Measurements from ENCODE around the gene TAGAP.

TAGAP gene, protein sequence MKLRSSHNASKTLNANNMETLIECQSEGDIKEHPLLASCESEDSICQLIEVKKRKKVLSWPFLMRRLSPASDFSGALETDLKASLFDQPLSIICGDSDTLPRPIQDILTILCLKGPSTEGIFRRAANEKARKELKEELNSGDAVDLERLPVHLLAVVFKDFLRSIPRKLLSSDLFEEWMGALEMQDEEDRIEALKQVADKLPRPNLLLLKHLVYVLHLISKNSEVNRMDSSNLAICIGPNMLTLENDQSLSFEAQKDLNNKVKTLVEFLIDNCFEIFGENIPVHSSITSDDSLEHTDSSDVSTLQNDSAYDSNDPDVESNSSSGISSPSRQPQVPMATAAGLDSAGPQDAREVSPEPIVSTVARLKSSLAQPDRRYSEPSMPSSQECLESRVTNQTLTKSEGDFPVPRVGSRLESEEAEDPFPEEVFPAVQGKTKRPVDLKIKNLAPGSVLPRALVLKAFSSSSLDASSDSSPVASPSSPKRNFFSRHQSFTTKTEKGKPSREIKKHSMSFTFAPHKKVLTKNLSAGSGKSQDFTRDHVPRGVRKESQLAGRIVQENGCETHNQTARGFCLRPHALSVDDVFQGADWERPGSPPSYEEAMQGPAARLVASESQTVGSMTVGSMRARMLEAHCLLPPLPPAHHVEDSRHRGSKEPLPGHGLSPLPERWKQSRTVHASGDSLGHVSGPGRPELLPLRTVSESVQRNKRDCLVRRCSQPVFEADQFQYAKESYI

DNA sequence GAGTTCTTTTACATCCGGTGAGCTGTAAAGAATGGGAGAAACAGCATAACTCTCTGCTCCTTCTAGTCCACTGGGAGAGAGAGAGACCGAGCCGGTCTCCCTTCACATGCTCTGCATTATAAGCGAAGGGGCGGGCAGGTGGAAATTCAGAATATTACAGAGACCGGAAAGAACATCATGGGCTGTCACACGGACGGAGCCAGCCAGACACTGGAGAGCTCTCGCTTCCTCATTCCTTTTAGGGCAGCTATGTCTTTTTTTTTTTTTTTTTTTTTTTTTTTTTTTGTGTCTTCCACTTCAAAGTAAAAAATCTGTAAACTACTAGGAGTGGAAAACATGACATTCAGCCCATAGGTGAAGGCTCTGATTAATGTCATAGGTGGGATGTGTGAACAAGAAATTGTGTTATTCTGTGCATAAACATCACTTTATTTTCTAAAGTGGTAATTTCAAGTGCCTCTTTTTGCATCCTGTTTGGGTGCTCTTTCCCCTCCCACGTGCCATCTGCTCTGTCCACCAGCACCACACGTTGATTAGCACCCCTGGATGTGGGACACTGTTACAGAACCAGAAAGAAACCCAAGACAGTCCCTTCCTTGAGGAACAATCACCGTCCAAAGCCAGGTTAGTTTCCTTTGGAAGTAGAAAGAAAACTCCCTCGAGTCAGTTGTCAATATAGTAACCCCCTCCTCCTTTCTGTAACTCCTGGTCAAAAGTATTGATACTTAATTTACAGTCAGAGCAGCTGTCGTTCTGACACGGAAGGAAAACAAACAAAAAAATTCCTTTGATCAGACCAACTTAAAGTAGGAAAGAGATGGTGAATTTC is at the start of gene TAGAP:
TAGAP (minus strand) TSS at position 93 of the 829 bp plus-strand sequence. CDS start 845 bp downstream, outside the sequence.
- TF ChIP-seq ZFP30 (CRISPR knock-in tag; IDR thresholded peaks at IDR 0.05) (no peak), TCF4 (CRISPR knock-in tag; IDR thresholded peaks at IDR 0.05; ENCODE audit: borderline replicate concordance) (no peak), ZNF70 (CRISPR knock-in tag; IDR thresholded peaks at IDR 0.05) (no peak), BACH2 (CRISPR knock-in tag; IDR thresholded peaks at IDR 0.05; ENCODE audit: borderline replicate concordance) (no peak), OSR1 (CRISPR knock-in tag; IDR thresholded peaks at IDR 0.05) (no peak), ESRRG (CRISPR knock-in tag; IDR thresholded peaks at IDR 0.05) (no peak), ZC3H10 (CRISPR knock-in tag; IDR thresholded peaks at IDR 0.05) (no peak)
- TF ChIP-seq, protein P1, sequence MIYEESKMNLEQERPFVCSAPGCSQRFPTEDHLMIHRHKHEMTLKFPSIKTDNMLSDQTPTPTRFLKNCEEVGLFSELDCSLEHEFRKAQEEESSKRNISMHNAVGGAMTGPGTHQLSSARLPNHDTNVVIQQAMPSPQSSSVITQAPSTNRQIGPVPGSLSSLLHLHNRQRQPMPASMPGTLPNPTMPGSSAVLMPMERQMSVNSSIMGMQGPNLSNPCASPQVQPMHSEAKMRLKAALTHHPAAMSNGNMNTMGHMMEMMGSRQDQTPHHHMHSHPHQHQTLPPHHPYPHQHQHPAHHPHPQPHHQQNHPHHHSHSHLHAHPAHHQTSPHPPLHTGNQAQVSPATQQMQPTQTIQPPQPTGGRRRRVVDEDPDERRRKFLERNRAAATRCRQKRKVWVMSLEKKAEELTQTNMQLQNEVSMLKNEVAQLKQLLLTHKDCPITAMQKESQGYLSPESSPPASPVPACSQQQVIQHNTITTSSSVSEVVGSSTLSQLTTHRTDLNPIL (CRISPR knock-in tag; IDR thresholded peaks at IDR 0.05; ENCODE audit: low read depth), result no peak
- TF ChIP-seq, protein P2, sequence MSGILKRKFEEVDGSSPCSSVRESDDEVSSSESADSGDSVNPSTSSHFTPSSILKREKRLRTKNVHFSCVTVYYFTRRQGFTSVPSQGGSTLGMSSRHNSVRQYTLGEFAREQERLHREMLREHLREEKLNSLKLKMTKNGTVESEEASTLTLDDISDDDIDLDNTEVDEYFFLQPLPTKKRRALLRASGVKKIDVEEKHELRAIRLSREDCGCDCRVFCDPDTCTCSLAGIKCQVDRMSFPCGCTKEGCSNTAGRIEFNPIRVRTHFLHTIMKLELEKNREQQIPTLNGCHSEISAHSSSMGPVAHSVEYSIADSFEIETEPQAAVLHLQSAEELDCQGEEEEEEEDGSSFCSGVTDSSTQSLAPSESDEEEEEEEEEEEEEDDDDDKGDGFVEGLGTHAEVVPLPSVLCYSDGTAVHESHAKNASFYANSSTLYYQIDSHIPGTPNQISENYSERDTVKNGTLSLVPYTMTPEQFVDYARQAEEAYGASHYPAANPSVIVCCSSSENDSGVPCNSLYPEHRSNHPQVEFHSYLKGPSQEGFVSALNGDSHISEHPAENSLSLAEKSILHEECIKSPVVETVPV (CRISPR knock-in tag; IDR thresholded peaks at IDR 0.05), result no peak
- peak; percentile 42; the same call in 2 of the 3 replicates for ATAC-seq

DNA sequence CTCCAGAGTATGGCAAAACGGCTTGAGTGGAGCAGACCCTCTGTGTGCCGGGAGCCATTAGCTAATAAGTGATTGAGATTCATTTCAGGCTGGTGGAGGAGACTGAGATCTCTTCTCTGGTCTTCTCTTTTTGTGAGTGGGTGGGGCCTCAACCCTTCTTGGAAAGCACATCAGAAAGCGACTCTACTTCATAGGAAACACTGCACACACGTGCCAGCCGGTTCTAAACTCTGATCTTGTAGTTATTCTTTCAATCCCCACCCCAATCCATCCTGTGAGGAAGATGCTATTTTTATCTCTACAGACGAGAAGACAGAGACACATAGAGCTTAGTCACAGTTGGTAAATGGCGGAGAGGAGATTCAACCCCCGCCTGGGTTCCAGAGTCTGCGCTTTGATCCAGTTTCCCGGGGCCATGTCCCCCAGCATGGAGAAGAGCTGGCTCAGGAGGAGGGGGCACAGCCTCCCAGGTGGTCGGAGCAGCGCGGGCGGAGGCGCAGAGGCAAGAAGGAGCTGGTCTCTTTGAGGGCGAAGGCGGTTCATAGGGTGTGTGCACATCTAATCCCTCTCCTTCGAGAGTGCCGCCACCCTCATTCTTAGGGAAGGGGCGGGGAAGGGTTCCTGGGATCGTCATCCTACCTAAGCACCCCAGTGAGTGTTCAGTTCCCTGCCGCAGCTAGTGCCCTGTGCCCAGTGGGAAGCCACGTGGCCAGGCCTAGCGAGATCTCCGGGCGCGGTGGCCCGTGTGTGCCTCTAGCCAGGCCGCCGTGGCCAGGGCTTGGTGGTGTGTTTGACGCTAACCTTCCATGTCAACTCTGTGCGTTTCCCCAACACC is 49.0 kb upstream of the TAGAP start:
- no peak; the same call in 2 of the 3 replicates for ATAC-seq
- TF ChIP-seq OSR1 (CRISPR knock-in tag; IDR thresholded peaks at IDR 0.05), result no peak
- no peak for TF ChIP-seq ESRRG (CRISPR knock-in tag; IDR thresholded peaks at IDR 0.05)
- no peak for TF ChIP-seq PPARA (CRISPR knock-in tag; IDR thresholded peaks at IDR 0.05; ENCODE audit: borderline replicate concordance)
- TF ChIP-seq ZFP30 (CRISPR knock-in tag; IDR thresholded peaks at IDR 0.05), result no peak
- TF ChIP-seq TCF4 (CRISPR knock-in tag; IDR thresholded peaks at IDR 0.05; ENCODE audit: borderline replicate concordance), result no peak
- TF ChIP-seq ZC3H10 (CRISPR knock-in tag; IDR thresholded peaks at IDR 0.05), result no peak
- TF ChIP-seq, protein P3, sequence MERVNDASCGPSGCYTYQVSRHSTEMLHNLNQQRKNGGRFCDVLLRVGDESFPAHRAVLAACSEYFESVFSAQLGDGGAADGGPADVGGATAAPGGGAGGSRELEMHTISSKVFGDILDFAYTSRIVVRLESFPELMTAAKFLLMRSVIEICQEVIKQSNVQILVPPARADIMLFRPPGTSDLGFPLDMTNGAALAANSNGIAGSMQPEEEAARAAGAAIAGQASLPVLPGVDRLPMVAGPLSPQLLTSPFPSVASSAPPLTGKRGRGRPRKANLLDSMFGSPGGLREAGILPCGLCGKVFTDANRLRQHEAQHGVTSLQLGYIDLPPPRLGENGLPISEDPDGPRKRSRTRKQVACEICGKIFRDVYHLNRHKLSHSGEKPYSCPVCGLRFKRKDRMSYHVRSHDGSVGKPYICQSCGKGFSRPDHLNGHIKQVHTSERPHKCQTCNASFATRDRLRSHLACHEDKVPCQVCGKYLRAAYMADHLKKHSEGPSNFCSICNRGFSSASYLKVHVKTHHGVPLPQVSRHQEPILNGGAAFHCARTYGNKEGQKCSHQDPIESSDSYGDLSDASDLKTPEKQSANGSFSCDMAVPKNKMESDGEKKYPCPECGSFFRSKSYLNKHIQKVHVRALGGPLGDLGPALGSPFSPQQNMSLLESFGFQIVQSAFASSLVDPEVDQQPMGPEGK (CRISPR knock-in tag; IDR thresholded peaks at IDR 0.05; ENCODE audit: borderline replicate concordance), result no peak

DNA sequence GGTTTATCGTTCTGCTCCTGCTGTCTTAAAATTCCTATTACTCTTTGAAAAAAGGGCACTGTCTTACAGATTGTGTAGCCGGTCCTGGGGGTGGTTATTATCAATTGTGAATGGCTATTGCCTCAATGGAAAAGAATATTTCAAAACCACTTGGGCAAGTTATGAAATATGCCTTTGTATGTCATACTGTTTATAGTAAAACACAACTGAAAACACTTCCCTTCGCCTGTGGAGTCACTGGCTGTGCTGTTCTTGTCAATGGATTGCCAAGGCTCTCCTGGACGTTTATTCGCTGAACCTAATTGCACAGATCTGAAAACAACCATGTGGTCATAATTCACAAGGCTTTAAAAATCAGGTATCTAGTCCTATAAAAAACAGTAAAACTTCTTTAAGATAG is 47.8 kb upstream of the TAGAP start:
- no peak for ATAC-seq
- no peak for TF ChIP-seq GLIS3 (CRISPR knock-in tag; IDR thresholded peaks at IDR 0.05)
- no peak for TF ChIP-seq BACH2 (CRISPR knock-in tag; IDR thresholded peaks at IDR 0.05; ENCODE audit: borderline replicate concordance)
- TF ChIP-seq, protein P2 (CRISPR knock-in tag; IDR thresholded peaks at IDR 0.05), result no peak
- TF ChIP-seq ARNTL (CRISPR knock-in tag; IDR thresholded peaks at IDR 0.05; ENCODE audit: borderline replicate concordance, low read depth), result no peak
- TF ChIP-seq RARB (CRISPR knock-in tag; IDR thresholded peaks at IDR 0.05), result no peak
- no peak for TF ChIP-seq ESRRG (CRISPR knock-in tag; IDR thresholded peaks at IDR 0.05)
- TF ChIP-seq TCF4 (CRISPR knock-in tag; IDR thresholded peaks at IDR 0.05; ENCODE audit: borderline replicate concordance), result no peak
- TF ChIP-seq, protein P3 (CRISPR knock-in tag; IDR thresholded peaks at IDR 0.05; ENCODE audit: borderline replicate concordance), result no peak
- TF ChIP-seq ZNF70 (CRISPR knock-in tag; IDR thresholded peaks at IDR 0.05), result no peak
- TF ChIP-seq, protein P4, sequence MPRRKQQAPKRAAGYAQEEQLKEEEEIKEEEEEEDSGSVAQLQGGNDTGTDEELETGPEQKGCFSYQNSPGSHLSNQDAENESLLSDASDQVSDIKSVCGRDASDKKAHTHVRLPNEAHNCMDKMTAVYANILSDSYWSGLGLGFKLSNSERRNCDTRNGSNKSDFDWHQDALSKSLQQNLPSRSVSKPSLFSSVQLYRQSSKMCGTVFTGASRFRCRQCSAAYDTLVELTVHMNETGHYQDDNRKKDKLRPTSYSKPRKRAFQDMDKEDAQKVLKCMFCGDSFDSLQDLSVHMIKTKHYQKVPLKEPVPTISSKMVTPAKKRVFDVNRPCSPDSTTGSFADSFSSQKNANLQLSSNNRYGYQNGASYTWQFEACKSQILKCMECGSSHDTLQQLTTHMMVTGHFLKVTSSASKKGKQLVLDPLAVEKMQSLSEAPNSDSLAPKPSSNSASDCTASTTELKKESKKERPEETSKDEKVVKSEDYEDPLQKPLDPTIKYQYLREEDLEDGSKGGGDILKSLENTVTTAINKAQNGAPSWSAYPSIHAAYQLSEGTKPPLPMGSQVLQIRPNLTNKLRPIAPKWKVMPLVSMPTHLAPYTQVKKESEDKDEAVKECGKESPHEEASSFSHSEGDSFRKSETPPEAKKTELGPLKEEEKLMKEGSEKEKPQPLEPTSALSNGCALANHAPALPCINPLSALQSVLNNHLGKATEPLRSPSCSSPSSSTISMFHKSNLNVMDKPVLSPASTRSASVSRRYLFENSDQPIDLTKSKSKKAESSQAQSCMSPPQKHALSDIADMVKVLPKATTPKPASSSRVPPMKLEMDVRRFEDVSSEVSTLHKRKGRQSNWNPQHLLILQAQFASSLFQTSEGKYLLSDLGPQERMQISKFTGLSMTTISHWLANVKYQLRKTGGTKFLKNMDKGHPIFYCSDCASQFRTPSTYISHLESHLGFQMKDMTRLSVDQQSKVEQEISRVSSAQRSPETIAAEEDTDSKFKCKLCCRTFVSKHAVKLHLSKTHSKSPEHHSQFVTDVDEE (CRISPR knock-in tag; IDR thresholded peaks at IDR 0.05), result no peak
- TF ChIP-seq ZC3H10 (CRISPR knock-in tag; IDR thresholded peaks at IDR 0.05), result no peak
- TF ChIP-seq ZFP30 (CRISPR knock-in tag; IDR thresholded peaks at IDR 0.05), result no peak
- no peak for TF ChIP-seq ZFP3 (CRISPR knock-in tag; IDR thresholded peaks at IDR 0.05)

All from SK-N-SH treated with all-trans-retinoic acid at 6 μM for 48 hours (cell line).